Thymus (tissue), 11 donors: ENCODE data around the gene GRIK4. TPM values are rescaled to one million over a fixed set of nuclear protein-coding genes. Genes with fewer than 3 reads are reported as not detected.

Experiments
- DNase-seq, 9 donors: peaks; one replicate each; pipeline ENCODE4 v3.0.0-alpha.2; 2013; ENCODE audit warnings: low spot score in 9 of 9, low read depth in 6 of 9, missing footprints in 1 of 9
- H3K27ac ChIP-seq, 2 donors: one replicate each; pipeline ENCODE4 v1.5.1; 2013; ENCODE audit warnings: control low read depth in 1 of 2, low read depth in 1 of 2, low read length in 1 of 2, mild to moderate bottlenecking in 1 of 2, moderate library complexity in 1 of 2
- H3K27me3 ChIP-seq, 2 donors: one replicate each; pipeline ENCODE4 v1.5.1; 2013; ENCODE audit warnings: low read length in 1 of 2; ENCODE audit not compliant: control insufficient read depth in 2 of 2, insufficient read depth in 1 of 2
- H3K36me3 ChIP-seq, 2 donors: one replicate each; pipeline ENCODE4 v1.5.1; 2013; ENCODE audit warnings: low read length in 1 of 2, mild to moderate bottlenecking in 1 of 2, moderate library complexity in 1 of 2; ENCODE audit not compliant: control insufficient read depth in 2 of 2, insufficient read depth in 2 of 2
- H3K4me1 ChIP-seq, 2 donors: one replicate each; pipeline ENCODE4 v1.5.1; 2013; ENCODE audit warnings: low read length in 2 of 2; ENCODE audit not compliant: control insufficient read depth in 2 of 2, insufficient read depth in 2 of 2
- H3K4me3 ChIP-seq, 2 donors: one replicate each; pipeline ENCODE4 v1.5.1; 2013; ENCODE audit warnings: low read length in 2 of 2, control low read depth in 1 of 2, mild to moderate bottlenecking in 1 of 2
- H3K9me3 ChIP-seq, 2 donors: one replicate each; pipeline ENCODE4 v1.5.1; 2013; ENCODE audit warnings: low read length in 1 of 2, mild to moderate bottlenecking in 1 of 2; ENCODE audit not compliant: control insufficient read depth in 2 of 2, insufficient read depth in 1 of 2
- WGBS: extraction: QIAGEN DNeasy Blood & Tissue Kit; methylation state at CpG from one replicate; pipeline ENCODE4 v1.1.7; 2013; 5-methylcytosine and 5-hydroxymethylcytosine counted together
- polyA plus RNA-seq: library from polyadenylated mRNA; stranded (reverse); fragments of 200-250 nt; gene quantifications from one replicate; pipeline ENCODE4 v1.2.3, GENCODE V29; 2013
- total RNA-seq: library from RNA; stranded (reverse); fragments of 120-200 nt; gene quantifications from one replicate; pipeline ENCODE4 v1.2.4, GENCODE V29; 2013
- donor health status: healthy.

Gene GRIK4
- total and polyA plus RNA-seq, 2 donors: 0.11 to 0.19 TPM

GRCh38 chr11:120931057-120931779 is 419.7 kb downstream of the GRIK4 start:
- peaks cover 0 to 5% of the 10 kb centered on the region in 2 donors for H3K27me3 ChIP-seq
- H3K4me3 ChIP-seq: no peak overlapping the region
- no peaks in the 10 kb centered on the region for H3K9me3 ChIP-seq
- H3K27ac ChIP-seq: no peak overlapping the region
- WGBS: 85% methylated on average over 4 of the region's 4 CpGs
- DNase-seq: no peak
- no peaks in the 10 kb centered on the region for H3K4me1 ChIP-seq
- H3K36me3 ChIP-seq: no peaks in the 10 kb centered on the region

GRCh38 chr11:120932305-120932915 is 420.9 kb downstream of the GRIK4 start:
- peaks cover 0 to 6% of the 10 kb centered on the region in 2 donors for H3K27me3 ChIP-seq
- no peaks in the 10 kb centered on the region for H3K9me3 ChIP-seq
- H3K4me1 ChIP-seq: no peaks in the 10 kb centered on the region
- WGBS: 88% methylated on average over 5 of the region's 5 CpGs
- H3K36me3 ChIP-seq: no peaks in the 10 kb centered on the region
- no peak for DNase-seq
- H3K27ac ChIP-seq: no peak overlapping the region
- no peak overlapping the region for H3K4me3 ChIP-seq

- Histone ChIP-seq H3K36me3 (no peaks in the 10 kb centered on the region), H3K9me3 (no peaks in the 10 kb centered on the region), H3K4me3 (no peak overlapping the region), H3K4me1 (no peaks in the 10 kb centered on the region), H3K27me3 (peaks cover 0 to 8% of the 10 kb centered on the region in 2 donors), H3K27ac (no peak overlapping the region)
- WGBS: 74% methylated on average over 3 of the region's 3 CpGs
- no peak for DNase-seq
Measured at GRCh38 chr11:120936356-120936755, 424.8 kb downstream of the GRIK4 start.

GRCh38 chr11:120937501-120937900 is 426.0 kb downstream of the GRIK4 start:
- H3K4me1 ChIP-seq: no peaks in the 10 kb centered on the region
- peaks cover 0 to 8% of the 10 kb centered on the region in 2 donors for H3K27me3 ChIP-seq
- H3K36me3 ChIP-seq: no peaks in the 10 kb centered on the region
- no peak for DNase-seq
- WGBS: 61% methylated on average over 5 of the region's 5 CpGs
- no peaks in the 10 kb centered on the region for H3K9me3 ChIP-seq
- H3K27ac ChIP-seq: no peak overlapping the region
- no peak overlapping the region for H3K4me3 ChIP-seq

- no peaks in the 10 kb centered on the region for H3K9me3 ChIP-seq
- no peaks in the 10 kb centered on the region for H3K36me3 ChIP-seq
- no peak for DNase-seq
- H3K4me3 ChIP-seq: no peak overlapping the region
- H3K27me3 ChIP-seq: peaks cover 0 to 8% of the 10 kb centered on the region in 2 donors
- no peaks in the 10 kb centered on the region for H3K4me1 ChIP-seq
- no peak overlapping the region for H3K27ac ChIP-seq
- 78% methylated on average over 4 of the region's 4 CpGs for WGBS
Measured at GRCh38 chr11:120938260-120938659, 426.7 kb downstream of the GRIK4 start.

- Histone ChIP-seq H3K9me3 (peaks cover 0 to 2% of the 10 kb centered on the region in 2 donors), H3K4me1 (no peaks in the 10 kb centered on the region), H3K27ac (no peak overlapping the region), H3K36me3 (no peaks in the 10 kb centered on the region), H3K27me3 (peaks cover 0 to 2% of the 10 kb centered on the region in 2 donors), H3K4me3 (no peak overlapping the region)
- 94% methylated on average over 10 of the region's 10 CpGs for WGBS
- DNase-seq: no peak
Measured at GRCh38 chr11:120940160-120940848, 428.8 kb downstream of the GRIK4 start.

GRCh38 chr11:120941000-120941399 is 429.5 kb downstream of the GRIK4 start:
- H3K4me1 ChIP-seq: no peaks in the 10 kb centered on the region
- DNase-seq: no peak
- H3K4me3 ChIP-seq: no peak overlapping the region
- 91% methylated on average over 4 of the region's 4 CpGs for WGBS
- H3K9me3 ChIP-seq: peaks cover 0 to 2% of the 10 kb centered on the region in 2 donors
- H3K27me3 ChIP-seq: peaks cover 0 to 2% of the 10 kb centered on the region in 2 donors
- H3K36me3 ChIP-seq: no peaks in the 10 kb centered on the region
- H3K27ac ChIP-seq: no peak overlapping the region

GRCh38 chr11:120942701-120943100 is 431.2 kb downstream of the GRIK4 start:
- Histone ChIP-seq H3K9me3 (peaks cover 0 to 2% of the 10 kb centered on the region in 2 donors), H3K27ac (no peak overlapping the region), H3K36me3 (no peaks in the 10 kb centered on the region), H3K4me3 (no peak overlapping the region), H3K4me1 (no peaks in the 10 kb centered on the region), H3K27me3 (no peaks in the 10 kb centered on the region)
- 87% methylated on average over 2 of the region's 2 CpGs for WGBS
- no peak for DNase-seq

GRCh38 chr11:120945042-120945441 is 433.5 kb downstream of the GRIK4 start:
- no peak overlapping the region for H3K27ac ChIP-seq
- no peaks in the 10 kb centered on the region for H3K36me3 ChIP-seq
- H3K4me1 ChIP-seq: no peaks in the 10 kb centered on the region
- WGBS: 87% methylated on average over 5 of the region's 5 CpGs
- H3K27me3 ChIP-seq: no peaks in the 10 kb centered on the region
- peaks cover 0 to 2% of the 10 kb centered on the region in 2 donors for H3K9me3 ChIP-seq
- no peak for DNase-seq
- no peak overlapping the region for H3K4me3 ChIP-seq
